Stomach (tissue), 9 donors: ENCODE results near the gene PEDS1. TPM values are rescaled to one million over a fixed set of nuclear protein-coding genes. Genes with fewer than 3 reads are reported as not detected.

Source experiments
- DNase-seq, 2 donors: peaks; one replicate each; pipeline versions ENCODE4 v3.0.0 to v3.0.0-alpha.2; 2013 to 2019
- H3K27ac ChIP-seq, 5 donors: fragments of 200-600 bp in 4 of 5; sonication (generic) in 4 of 5; one replicate each; pipeline ENCODE4 v1.5.1; 2013 to 2019; ENCODE audit warnings: mild to moderate bottlenecking in 1 of 5, moderate library complexity in 1 of 5
- H3K27me3 ChIP-seq, 3 donors: fragments of 200-600 bp; sonication (generic); one replicate each; pipeline ENCODE4 v1.5.1; 2017 to 2019; ENCODE audit warnings: mixed run types in 1 of 3
- H3K36me3 ChIP-seq, 4 donors: fragments of 200-600 bp; sonication (generic); 1 replicate in 3 of 4; 2 replicates in 1 of 4; pipeline ENCODE4 v1.5.1; 2016 to 2019
- H3K4me1 ChIP-seq, 4 donors: fragments of 200-600 bp; sonication (generic); one replicate each; pipeline ENCODE4 v1.5.1; 2016 to 2019
- H3K4me3 ChIP-seq, 4 donors: fragments of 200-600 bp; sonication (generic) in 3 of 4; one replicate each; pipeline ENCODE4 v1.5.1; 2016 to 2019; ENCODE audit warnings: mild to moderate bottlenecking in 1 of 4
- H3K9me3 ChIP-seq, 4 donors: fragments of 200-600 bp; sonication (generic); one replicate each; pipeline ENCODE4 v1.5.1; 2016 to 2019
- CTCF ChIP-seq, 7 experiments: fragments of 450-650 bp in 4 of 7; fragments of 200-600 bp in 3 of 7; sonication (generic) in 3 of 7; IDR thresholded peaks; one replicate each; pipeline ENCODE4 v1.5.1; 2016 to 2019; ENCODE audit warnings: antibody characterized with exemption in 7 of 7, control low read depth in 2 of 7, mild to moderate bottlenecking in 1 of 7
- EP300 ChIP-seq: sonication (generic); formaldehyde crosslinking; IDR thresholded peaks from one replicate; pipeline ENCODE4 v1.6.1; 2017; ENCODE audit warnings: antibody characterized with exemption
- POLR2A ChIP-seq, 4 donors: fragments of 450-650 bp; IDR thresholded peaks; one replicate each; pipeline ENCODE4 v1.6.1; 2016; ENCODE audit warnings: antibody characterized with exemption in 4 of 4, control low read depth in 2 of 4, mild to moderate bottlenecking in 1 of 4, moderate library complexity in 1 of 4
- POLR2AphosphoS5 ChIP-seq, 3 donors: sonication (generic); formaldehyde crosslinking; IDR thresholded peaks; one replicate each; pipeline ENCODE4 v1.6.1; 2016; ENCODE audit warnings: antibody characterized with exemption in 3 of 3
- WGBS, 5 donors: extraction: QIAGEN DNeasy Blood & Tissue Kit in 3 of 5; methylation state at CpG; one replicate each; pipeline versions ENCODE4 v1.1.5 to v1.1.7; 2013 to 2018; 5-methylcytosine and 5-hydroxymethylcytosine counted together
- intact Hi-C: fragments of 100-400 bp; cut with DNase I; formaldehyde crosslinking; loops from one replicate; pipeline ENCODE4 v1.15.1; 2023; ENCODE audit warnings: low total_unique reads
- polyA plus RNA-seq, 3 donors: library from polyadenylated mRNA; stranded (reverse); fragments of 200-250 nt; gene quantifications; one replicate each; pipeline ENCODE4 v1.2.3, GENCODE V29; 2013
- total RNA-seq, 5 donors: library from RNA; depleted of rRNA; stranded (reverse); fragments of >200 nt; gene quantifications; one replicate each; pipeline versions ENCODE4 v1.1.0 to v1.2.3, GENCODE V29; 2014 to 2016
- donor health status: healthy with polysubstance abuse.
- donor health status: Bipolar disorder and iron deficiency.
- donor health status: healthy.

PEDS1 gene
- total and polyA plus RNA-seq, 8 donors: 1.8 to 79.4 (median 17.5) TPM

GRCh38 chr20:50193199-50193835, 39.8 kb upstream of the PEDS1 start:
- peak overlapping the region; percentile 73 to 99 (median 99) for H3K27ac ChIP-seq
- intact Hi-C loops: no loop called here
- H3K27me3 ChIP-seq: no peaks in the 10 kb centered on the region
- peaks cover 18 to 59% (median 35%) of the 10 kb centered on the region in 4 donors for H3K4me1 ChIP-seq
- no peak for TF ChIP-seq EP300
- TF ChIP-seq POLR2AphosphoS5 (IDR thresholded peaks at IDR 0.05): peak in 1 of 3 donors; percentile 6
- 21 to 48% (median 32%) methylated on average over 9 to 10 of the region's 10 CpGs for WGBS, 5 donors
- H3K4me3 ChIP-seq: peak overlapping the region; percentile 90 to 97 (median 92)
- peaks cover 9 to 31% (median 15%) of the 10 kb centered on the region in 4 donors for H3K36me3 ChIP-seq
- H3K9me3 ChIP-seq: no peaks in the 10 kb centered on the region
- DNase-seq: no peak

- peaks cover 19 to 60% (median 36%) of the 10 kb centered on the region in 4 donors for H3K4me1 ChIP-seq
- WGBS, 5 donors: 3 to 5% (median 5%) methylated on average over 24 to 25 of the region's 25 CpGs
- no peaks in the 10 kb centered on the region for H3K27me3 ChIP-seq
- H3K9me3 ChIP-seq: no peaks in the 10 kb centered on the region
- peak; percentile 78 to 96 for DNase-seq
- intact Hi-C loops: no loop called here
- peak; percentile 76 to 90 (median 87) for TF ChIP-seq POLR2AphosphoS5 (IDR thresholded peaks at IDR 0.05)
- TF ChIP-seq EP300: peak; percentile 30
- TF ChIP-seq CTCF (IDR thresholded peaks at IDR 0.05): no peak
- TF ChIP-seq POLR2A (IDR thresholded peaks at IDR 0.05): peak in 1 of 4 donors; percentile 30
- peak overlapping the region; percentile 97 to 99 (median 99) for H3K27ac ChIP-seq
- peaks cover 9 to 31% (median 15%) of the 10 kb centered on the region in 4 donors for H3K36me3 ChIP-seq
- H3K4me3 ChIP-seq: peak overlapping the region; percentile 90 to 97 (median 92)
Observed at GRCh38 chr20:50192364-50193198, 39.1 kb upstream of the PEDS1 start.

GRCh38 chr20:50191544-50192363, 38.2 kb upstream of the PEDS1 start:
- 0 to 1% (median 0%) methylated on average over 18 to 96 of the region's 96 CpGs for WGBS, 5 donors
- peak; percentile 47 to 86 for DNase-seq
- H3K4me1 ChIP-seq: peaks cover 24 to 60% (median 43%) of the 10 kb centered on the region in 4 donors
- peak overlapping the region; percentile 90 to 97 (median 92) for H3K4me3 ChIP-seq
- no peaks in the 10 kb centered on the region for H3K9me3 ChIP-seq
- TF ChIP-seq EP300 (no peak), POLR2AphosphoS5 (IDR thresholded peaks at IDR 0.05) (peak in 2 of 3 donors; percentile 48 to 65), POLR2A (IDR thresholded peaks at IDR 0.05) (no peak), CTCF (IDR thresholded peaks at IDR 0.05) (peak in 2 of 7 experiments; percentile 30 to 56)
- intact Hi-C loops: no loop called here
- H3K27ac ChIP-seq: peak overlapping the region; percentile 97 to 99 (median 99)
- H3K27me3 ChIP-seq: no peaks in the 10 kb centered on the region
- H3K36me3 ChIP-seq: peaks cover 9 to 31% (median 15%) of the 10 kb centered on the region in 4 donors

GRCh38 chr20:50191065-50191543, 37.6 kb upstream of the PEDS1 start:
- peaks cover 9 to 26% (median 15%) of the 10 kb centered on the region in 4 donors for H3K36me3 ChIP-seq
- H3K9me3 ChIP-seq: no peaks in the 10 kb centered on the region
- TF ChIP-seq CTCF (IDR thresholded peaks at IDR 0.05) (no peak), POLR2A (IDR thresholded peaks at IDR 0.05) (no peak), POLR2AphosphoS5 (IDR thresholded peaks at IDR 0.05) (no peak), EP300 (no peak)
- peak overlapping the region; percentile 90 to 97 (median 92) for H3K4me3 ChIP-seq
- WGBS, 5 donors: 0 to 2% (median 0%) methylated on average over 20 to 69 of the region's 69 CpGs; no CpG with 5 or more reads in 1 of the 5 donors
- H3K27me3 ChIP-seq: no peaks in the 10 kb centered on the region
- H3K27ac ChIP-seq: peak overlapping the region; percentile 97 to 99 (median 99)
- DNase-seq: peak; percentile 71 to 82
- peaks cover 24 to 64% (median 47%) of the 10 kb centered on the region in 4 donors for H3K4me1 ChIP-seq
- intact Hi-C loops: no loop called here
